ENCODE data around the gene STUM.

DNA sequence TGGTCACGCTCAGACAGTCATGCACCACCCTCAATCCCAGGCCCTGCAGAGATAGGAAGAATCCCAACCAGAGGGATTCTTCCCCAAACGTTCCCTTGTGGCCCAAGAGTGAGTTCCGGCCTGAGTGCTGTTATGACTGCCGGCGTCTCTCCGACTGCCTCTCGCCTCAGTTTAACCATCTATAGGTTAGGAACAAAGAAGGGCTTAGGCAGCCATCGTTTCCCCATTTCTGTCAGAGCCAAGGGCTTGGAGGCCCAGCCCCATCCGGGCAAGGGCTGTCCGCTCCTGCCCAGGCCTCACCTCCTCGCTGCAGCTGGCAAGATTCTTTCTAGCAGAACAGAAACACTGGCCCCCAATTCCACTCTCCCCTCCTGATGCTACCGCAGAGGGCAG is 58.7 kb downstream of the STUM start:
- no peak for TF ChIP-seq POU2F2 (IDR thresholded peaks at IDR 0.05; ENCODE audit: low read depth, low read length)
- no peak for TF ChIP-seq TAF1 (IDR thresholded peaks at IDR 0.05; ENCODE audit: low read depth, low read length)

Data from GM12891 (cell line).